RWPE2 (cell line): ENCODE data around the gene GALC.

Experiments used
- ATAC-seq: fragments of 200-7000 bp; cut with Tn5 transposase; 3 replicates; pipeline ENCODE4 v1.9.1; 2021; ENCODE audit warnings: low read depth
- DNase-seq: peaks from one replicate; pipeline ENCODE4 v3.0.0-alpha.2; 2020; ENCODE audit warnings: low spot score
- H3K27ac ChIP-seq: fragments of 450-650 bp; 2 replicates; pipeline ENCODE4 v1.5.1; 2017; ENCODE audit warnings: mild to moderate bottlenecking; ENCODE audit not compliant: poor library complexity, severe bottlenecking
- H3K27me3 ChIP-seq: fragments of 250-450 bp; sonication (Bioruptor Pico); 2 replicates; pipeline ENCODE4 v1.5.1; 2021; ENCODE audit warnings: mild to moderate bottlenecking, moderate library complexity; ENCODE audit not compliant: insufficient read depth, poor library complexity, severe bottlenecking
- H3K36me3 ChIP-seq: fragments of 250-450 bp; sonication (Bioruptor Pico); 2 replicates; pipeline ENCODE4 v1.5.1; 2020; ENCODE audit warnings: low read depth, mild to moderate bottlenecking, moderate library complexity
- H3K4me1 ChIP-seq: fragments of 250-450 bp; sonication (Bioruptor Pico); 2 replicates; pipeline ENCODE4 v1.5.1; 2021; ENCODE audit warnings: mild to moderate bottlenecking, moderate library complexity; ENCODE audit not compliant: insufficient read depth, poor library complexity, severe bottlenecking
- H3K4me3 ChIP-seq: fragments of 250-450 bp; sonication (Bioruptor Pico); 2 replicates; pipeline ENCODE4 v1.5.1; 2021; ENCODE audit warnings: mild to moderate bottlenecking, moderate library complexity; ENCODE audit not compliant: severe bottlenecking
- H3K9me3 ChIP-seq: fragments of 250-450 bp; sonication (Bioruptor Pico); 2 replicates; pipeline ENCODE4 v1.5.1; 2021; ENCODE audit warnings: mild to moderate bottlenecking, moderate library complexity; ENCODE audit not compliant: severe bottlenecking
- TF ChIP-seq, protein P1 (sequence below): fragments of 450-650 bp; IDR thresholded peaks from one replicate; pipeline ENCODE4 v1.5.1; 2017; ENCODE audit warnings: mild to moderate bottlenecking, moderate library complexity; ENCODE audit not compliant: poor library complexity, severe bottlenecking

GALC gene

DNA sequence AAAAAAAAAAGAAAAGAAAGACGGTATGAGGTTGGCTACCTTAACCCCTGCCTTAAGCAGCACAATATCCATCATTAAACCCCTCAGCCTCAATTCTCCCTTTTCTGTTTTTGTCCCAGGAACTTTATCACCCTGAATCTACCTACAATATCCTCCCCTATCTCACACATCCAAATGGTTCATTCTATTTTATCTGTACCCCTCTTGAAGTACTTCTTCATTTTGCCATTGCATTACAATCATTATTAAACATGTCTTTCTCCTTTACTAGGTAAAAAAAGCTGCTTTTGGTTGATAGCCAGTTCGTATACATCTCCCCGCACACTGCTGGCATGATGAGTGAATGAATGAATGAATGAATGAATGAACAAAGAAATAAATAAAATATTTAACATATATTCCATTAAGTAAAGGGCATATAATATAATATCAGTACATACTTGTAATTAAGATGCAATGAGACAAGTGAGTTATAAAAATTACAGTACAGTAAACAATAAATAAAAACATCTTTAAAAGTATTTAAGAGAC lies 11.6 kb upstream of the GALC start:
- TF ChIP-seq, protein P1, sequence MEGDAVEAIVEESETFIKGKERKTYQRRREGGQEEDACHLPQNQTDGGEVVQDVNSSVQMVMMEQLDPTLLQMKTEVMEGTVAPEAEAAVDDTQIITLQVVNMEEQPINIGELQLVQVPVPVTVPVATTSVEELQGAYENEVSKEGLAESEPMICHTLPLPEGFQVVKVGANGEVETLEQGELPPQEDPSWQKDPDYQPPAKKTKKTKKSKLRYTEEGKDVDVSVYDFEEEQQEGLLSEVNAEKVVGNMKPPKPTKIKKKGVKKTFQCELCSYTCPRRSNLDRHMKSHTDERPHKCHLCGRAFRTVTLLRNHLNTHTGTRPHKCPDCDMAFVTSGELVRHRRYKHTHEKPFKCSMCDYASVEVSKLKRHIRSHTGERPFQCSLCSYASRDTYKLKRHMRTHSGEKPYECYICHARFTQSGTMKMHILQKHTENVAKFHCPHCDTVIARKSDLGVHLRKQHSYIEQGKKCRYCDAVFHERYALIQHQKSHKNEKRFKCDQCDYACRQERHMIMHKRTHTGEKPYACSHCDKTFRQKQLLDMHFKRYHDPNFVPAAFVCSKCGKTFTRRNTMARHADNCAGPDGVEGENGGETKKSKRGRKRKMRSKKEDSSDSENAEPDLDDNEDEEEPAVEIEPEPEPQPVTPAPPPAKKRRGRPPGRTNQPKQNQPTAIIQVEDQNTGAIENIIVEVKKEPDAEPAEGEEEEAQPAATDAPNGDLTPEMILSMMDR = no peak
- no peak overlapping the region for H3K27ac ChIP-seq

DNA sequence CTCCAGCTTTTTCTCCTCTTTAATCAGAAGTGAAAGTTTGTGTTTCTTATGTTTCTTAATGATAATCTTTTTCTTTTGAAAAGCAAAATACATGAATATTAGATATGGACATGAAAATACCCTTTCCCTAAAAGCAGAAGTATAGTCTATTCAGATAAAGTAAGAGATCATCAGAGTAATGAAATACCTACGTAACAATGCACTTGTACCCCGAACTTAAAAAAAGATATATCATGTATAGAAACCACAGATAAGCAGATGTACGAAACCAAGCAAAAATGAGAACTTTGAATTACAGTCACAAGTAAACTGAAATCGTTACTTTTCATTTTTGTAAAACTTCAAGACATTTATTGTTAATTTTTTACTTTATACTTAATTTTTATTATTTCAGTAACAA lies 10.4 kb upstream of the GALC start:
- H3K4me3 ChIP-seq = no peak overlapping the region
- DNase-seq = no peak
- H3K9me3 ChIP-seq = no peaks in the 10 kb centered on the region
- no peak overlapping the region for H3K27ac ChIP-seq
- TF ChIP-seq, protein P1 = no peak
- no peaks in the 10 kb centered on the region for H3K4me1 ChIP-seq
- H3K36me3 ChIP-seq = no peaks in the 10 kb centered on the region
- ATAC-seq = no peak
- peaks cover 1% of the 10 kb centered on the region for H3K27me3 ChIP-seq

More for the DNA sequence above, 11.6 kb upstream of the GALC start:
- DNase-seq = no peak
- no peaks in the 10 kb centered on the region for H3K9me3 ChIP-seq
- ATAC-seq = no peak
- H3K27me3 ChIP-seq = no peaks in the 10 kb centered on the region
- H3K36me3 ChIP-seq = no peaks in the 10 kb centered on the region
- H3K4me3 ChIP-seq = no peak overlapping the region
- H3K4me1 ChIP-seq = no peaks in the 10 kb centered on the region

DNA sequence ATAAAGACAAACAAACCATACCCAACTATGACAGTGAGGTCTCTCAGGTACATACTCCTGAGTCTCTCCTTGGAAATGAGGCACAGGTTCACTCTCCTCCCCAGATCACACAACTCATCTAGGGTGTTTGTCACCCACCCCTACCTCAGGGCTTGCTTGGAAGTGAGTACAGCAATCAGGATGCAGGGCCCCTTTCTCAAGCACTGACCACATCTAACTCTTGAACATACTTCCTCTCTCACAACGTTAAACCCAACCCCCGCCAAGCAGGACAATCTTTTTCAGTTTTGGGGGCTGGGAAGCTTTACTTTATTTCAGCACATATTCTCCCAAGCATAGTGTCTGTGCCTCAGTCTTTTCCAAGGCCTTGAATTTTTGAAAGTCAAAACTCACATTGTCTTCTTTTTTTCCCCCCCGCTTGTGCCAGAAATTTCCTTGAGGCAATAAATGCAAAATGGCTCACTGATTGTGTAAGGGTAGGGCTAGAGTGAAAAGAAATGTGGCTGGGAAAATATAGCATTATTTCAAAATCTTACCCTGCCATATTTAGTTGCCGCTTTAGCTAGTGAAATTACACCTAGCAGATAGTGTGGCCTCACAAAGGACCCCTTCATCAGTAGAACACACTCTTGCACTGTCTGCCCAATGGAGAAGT lies 9.6 kb upstream of the GALC start:
- H3K27ac ChIP-seq = no peak overlapping the region
- H3K4me3 ChIP-seq = no peak overlapping the region
- H3K9me3 ChIP-seq = no peaks in the 10 kb centered on the region
- peaks cover 4% of the 10 kb centered on the region for H3K27me3 ChIP-seq
- DNase-seq (no peak), ATAC-seq (no peak)
- H3K4me1 ChIP-seq = no peaks in the 10 kb centered on the region
- H3K36me3 ChIP-seq = no peaks in the 10 kb centered on the region
- TF ChIP-seq, protein P1 = no peak

DNA sequence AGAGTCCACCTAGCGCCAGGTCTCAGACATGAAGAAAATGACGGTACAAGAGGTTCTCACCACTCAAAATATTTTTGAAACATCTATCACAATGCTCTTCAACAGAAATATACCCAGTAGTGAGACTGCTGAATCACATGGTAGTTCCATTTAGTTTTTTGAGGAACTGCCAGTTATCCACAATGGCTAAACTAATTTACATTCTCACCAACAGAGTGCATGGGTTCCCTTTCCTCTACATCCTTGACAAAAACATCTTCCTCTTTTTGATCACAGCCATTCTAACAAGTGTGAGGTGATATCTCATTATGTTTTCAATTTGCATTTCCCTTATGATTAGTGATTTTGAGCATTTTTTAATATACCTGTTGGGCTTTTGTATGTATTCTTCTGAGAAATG lies 6.3 kb upstream of the GALC start:
- DNase-seq (no peak), ATAC-seq (no peak)
- H3K27ac ChIP-seq = no peak overlapping the region
- H3K27me3 ChIP-seq = peaks cover 4% of the 10 kb centered on the region
- TF ChIP-seq, protein P1 = no peak
- H3K9me3 ChIP-seq = no peaks in the 10 kb centered on the region
- H3K4me1 ChIP-seq = no peaks in the 10 kb centered on the region
- H3K36me3 ChIP-seq = no peaks in the 10 kb centered on the region
- no peak overlapping the region for H3K4me3 ChIP-seq

DNA sequence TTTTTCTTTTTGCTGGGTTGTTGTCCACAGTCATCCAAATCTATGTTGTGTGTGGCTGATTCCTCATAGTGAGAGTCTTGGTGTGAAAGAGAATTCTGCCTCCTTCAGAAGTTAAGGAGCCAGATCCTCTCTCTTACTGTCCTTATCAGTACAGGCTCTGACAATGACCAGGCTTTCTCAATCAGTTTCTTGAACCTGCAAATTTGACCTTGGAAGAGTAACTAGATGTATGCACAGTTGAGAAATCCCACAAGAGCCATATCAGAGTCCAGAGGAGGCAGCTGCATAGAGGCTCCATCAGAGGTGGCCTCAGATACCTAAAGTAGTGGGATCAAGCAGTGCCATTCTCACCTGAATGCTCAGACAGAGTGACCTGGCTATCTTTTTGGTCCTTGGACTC lies 5.5 kb upstream of the GALC start:
- H3K36me3 ChIP-seq = no peaks in the 10 kb centered on the region
- H3K27me3 ChIP-seq = peaks cover 4% of the 10 kb centered on the region
- no peak overlapping the region for H3K4me3 ChIP-seq
- peaks cover 3% of the 10 kb centered on the region for H3K4me1 ChIP-seq
- H3K9me3 ChIP-seq = no peaks in the 10 kb centered on the region
- TF ChIP-seq, protein P1 = no peak
- no peak for DNase-seq
- no peak overlapping the region for H3K27ac ChIP-seq
- ATAC-seq = no peak
